WTC11 (cell line): ENCODE data around the gene ZNF80. TPM values are rescaled to one million over a fixed set of nuclear protein-coding genes. Genes with fewer than 3 reads are reported as not detected.

Experiments used
- ATAC-seq: fragments of 200-7000 bp; cut with Tn5 transposase; 2 replicates; pipeline ENCODE4 v1.10.0; 2021; ENCODE audit warnings: mild to moderate bottlenecking, moderate library complexity
- CTCF ChIA-PET: fragments of 300-600 bp; sonication (Branson Sonifier 250); formaldehyde crosslinking; loops from one replicate; lab custom pipeline; 2021; ENCODE audit warnings: antibody characterized with exemption; lab: Charles Lee
- POLR2A ChIA-PET: fragments of 350-600 bp; sonication (Branson Sonifier 250); formaldehyde crosslinking; loops from one replicate; lab custom pipeline; 2021; ENCODE audit warnings: antibody characterized with exemption; lab: Charles Lee
- DNase-seq: peaks from one replicate; pipeline ENCODE4 v3.0.0; 2021; ENCODE audit warnings: low spot score
- H3K27ac Mint-ChIP-seq: 2 replicates; pipeline ENCODE4 v1.8.0; 2021; ENCODE audit warnings: mixed read lengths
- H3K27me3 Mint-ChIP-seq: 2 replicates; pipeline ENCODE4 v1.8.0; 2021; ENCODE audit warnings: low read depth, mild to moderate bottlenecking, moderate library complexity, mixed read lengths
- H3K36me3 Mint-ChIP-seq: 2 replicates; pipeline ENCODE4 v1.8.0; 2021; ENCODE audit warnings: mixed read lengths
- H3K4me1 Mint-ChIP-seq: 2 replicates; pipeline ENCODE4 v1.8.0; 2022; ENCODE audit warnings: mixed read lengths
- H3K4me3 Mint-ChIP-seq: 2 replicates; pipeline ENCODE4 v1.8.0; 2021; ENCODE audit warnings: mild to moderate bottlenecking, moderate library complexity, mixed read lengths
- H3K9me3 Mint-ChIP-seq: 2 replicates; pipeline ENCODE4 v1.8.0; 2021; ENCODE audit warnings: mixed read lengths
- ATF6 ChIP-seq: sonication (generic); formaldehyde crosslinking; IDR thresholded peaks from 2 replicates; pipeline ENCODE4 v1.8.1; 2023; ENCODE audit warnings: mild to moderate bottlenecking, missing genetic modification reagents
- E2F5 ChIP-seq: sonication (generic); formaldehyde crosslinking; IDR thresholded peaks from 2 replicates; pipeline ENCODE4 v1.8.1; 2022; ENCODE audit warnings: mild to moderate bottlenecking, moderate library complexity, missing genetic modification reagents
- EMX1 ChIP-seq: fragments of 250-450 bp; sonication (Bioruptor Pico); IDR thresholded peaks from 2 replicates; pipeline ENCODE4 v1.8.0; 2021; ENCODE audit warnings: mild to moderate bottlenecking
- ESRRA ChIP-seq: sonication (generic); formaldehyde crosslinking; IDR thresholded peaks from 2 replicates; pipeline ENCODE4 v1.8.1; 2022; ENCODE audit warnings: mild to moderate bottlenecking, missing genetic modification reagents, borderline replicate concordance
- FOXJ3 ChIP-seq: sonication (generic); formaldehyde crosslinking; IDR thresholded peaks from 2 replicates; pipeline ENCODE4 v1.9.0; 2021; ENCODE audit warnings: missing genetic modification reagents, mild to moderate bottlenecking, borderline replicate concordance
- FOXK1 ChIP-seq: sonication (generic); formaldehyde crosslinking; IDR thresholded peaks from 2 replicates; pipeline ENCODE4 v1.8.0; 2022; ENCODE audit warnings: mild to moderate bottlenecking, moderate library complexity, missing genetic modification reagents
- FOXP1 ChIP-seq: sonication (generic); formaldehyde crosslinking; IDR thresholded peaks from 2 replicates; pipeline ENCODE4 v1.8.0; 2022; ENCODE audit warnings: missing genetic modification reagents, mild to moderate bottlenecking, moderate library complexity, borderline replicate concordance
- GRHL2 ChIP-seq: fragments of 250-450 bp; sonication (Bioruptor Pico); IDR thresholded peaks from 2 replicates; pipeline ENCODE4 v1.8.0; 2022; ENCODE audit warnings: mild to moderate bottlenecking, moderate library complexity; ENCODE audit not compliant: insufficient replicate concordance, severe bottlenecking
- GTF2I ChIP-seq: fragments of 250-450 bp; sonication (Bioruptor Pico); conservative IDR thresholded peaks from 2 replicates; pipeline ENCODE4 v1.4.0; 2021; ENCODE audit warnings: mild to moderate bottlenecking
- KAT7 ChIP-seq: sonication (generic); formaldehyde crosslinking; IDR thresholded peaks from 2 replicates; pipeline ENCODE4 v1.8.1; 2023; ENCODE audit warnings: missing genetic modification reagents, mild to moderate bottlenecking, borderline replicate concordance
- NR2C2 ChIP-seq: sonication (generic); formaldehyde crosslinking; IDR thresholded peaks from 2 replicates; pipeline ENCODE4 v1.8.0; 2022; ENCODE audit warnings: mild to moderate bottlenecking, missing genetic modification reagents
- PRRX2 ChIP-seq: fragments of 250-450 bp; sonication (Bioruptor Pico); IDR thresholded peaks from 2 replicates; pipeline ENCODE4 v1.8.0; 2021; ENCODE audit warnings: mild to moderate bottlenecking
- SMAD4 ChIP-seq: sonication (generic); formaldehyde crosslinking; IDR thresholded peaks from 2 replicates; pipeline ENCODE4 v1.8.0; 2022; ENCODE audit warnings: mild to moderate bottlenecking, missing genetic modification reagents
- ZNF423 ChIP-seq: fragments of 250-450 bp; sonication (Bioruptor Pico); IDR thresholded peaks from 2 replicates; pipeline ENCODE4 v2.1.2; 2022; ENCODE audit warnings: mild to moderate bottlenecking, moderate library complexity
- total RNA-seq: library from RNA; stranded (reverse); gene quantifications from 3 replicates; pipeline ENCODE4 v1.2.3, GENCODE V29; 2021
- TF ChIP-seq, protein P1 (sequence below): fragments of 250-450 bp; sonication (Bioruptor Pico); IDR thresholded peaks from 2 replicates; pipeline ENCODE4 v1.9.0; 2021; ENCODE audit warnings: mild to moderate bottlenecking
- TF ChIP-seq, protein P2 (sequence below): sonication (generic); formaldehyde crosslinking; conservative IDR thresholded peaks from 2 replicates; pipeline ENCODE4 v1.8.1; 2023; ENCODE audit warnings: mild to moderate bottlenecking, low read depth, missing genetic modification reagents, moderate library complexity
- TF ChIP-seq, protein P3 (sequence below): sonication (generic); formaldehyde crosslinking; IDR thresholded peaks from 2 replicates; pipeline ENCODE4 v1.8.0; 2022; ENCODE audit warnings: mild to moderate bottlenecking, missing genetic modification reagents
- TF ChIP-seq, protein P4 (sequence below): sonication (generic); formaldehyde crosslinking; IDR thresholded peaks from 2 replicates; pipeline ENCODE4 v1.8.1; 2022; ENCODE audit warnings: missing genetic modification reagents, borderline replicate concordance
- TF ChIP-seq, protein P5 (sequence below): sonication (generic); formaldehyde crosslinking; IDR thresholded peaks from 2 replicates; pipeline ENCODE4 v1.8.1; 2023; ENCODE audit warnings: mild to moderate bottlenecking, missing genetic modification reagents
- TF ChIP-seq, protein P6 (sequence below): fragments of 250-450 bp; sonication (Bioruptor Pico); IDR thresholded peaks from 2 replicates; pipeline ENCODE4 v1.9.0; 2021; ENCODE audit warnings: mild to moderate bottlenecking

The ZNF80 gene
- total RNA-seq, 1 experiment from 2014 or later, result not detected

DNA sequence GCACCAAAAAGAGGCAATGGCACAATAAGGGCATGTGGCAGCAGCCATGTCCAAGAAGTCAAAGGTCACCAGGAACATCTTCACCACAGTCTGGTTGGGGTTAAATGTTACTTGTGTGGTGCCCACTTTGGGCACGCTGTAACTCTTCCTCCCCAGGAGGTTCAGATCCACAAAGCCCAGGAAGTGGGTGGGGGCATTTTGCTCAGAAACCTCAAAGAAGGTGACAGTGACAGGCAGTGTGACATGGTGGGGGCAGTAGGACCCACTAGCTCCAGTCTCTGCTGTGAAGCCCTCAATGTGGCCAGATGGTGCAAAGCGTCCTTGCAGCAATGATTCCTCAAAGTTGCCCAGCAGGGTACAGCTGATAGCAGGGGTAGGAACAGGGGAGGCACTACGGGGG lies 5.8 kb downstream of the ZNF80 start:
- ChIA-PET POLR2A (no interaction called here), CTCF (no interaction called here)
- H3K36me3 Mint-ChIP-seq, result no peaks in the 10 kb centered on the region
- no peak for ATAC-seq
- H3K4me3 Mint-ChIP-seq, result no peak overlapping the region
- H3K27me3 Mint-ChIP-seq, result peaks cover 5% of the 10 kb centered on the region
- no peak overlapping the region for H3K27ac Mint-ChIP-seq
- no peak for DNase-seq
- peaks cover under 1% of the 10 kb centered on the region; the same call in 1 of the 2 replicates for H3K9me3 Mint-ChIP-seq
- peaks cover 9% of the 10 kb centered on the region for H3K4me1 Mint-ChIP-seq
- TF ChIP-seq, protein P1, sequence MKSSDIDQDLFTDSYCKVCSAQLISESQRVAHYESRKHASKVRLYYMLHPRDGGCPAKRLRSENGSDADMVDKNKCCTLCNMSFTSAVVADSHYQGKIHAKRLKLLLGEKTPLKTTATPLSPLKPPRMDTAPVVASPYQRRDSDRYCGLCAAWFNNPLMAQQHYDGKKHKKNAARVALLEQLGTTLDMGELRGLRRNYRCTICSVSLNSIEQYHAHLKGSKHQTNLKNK (CRISPR knock-in tag), result no peak
- no peak for TF ChIP-seq E2F5 (CRISPR knock-in tag)
- TF ChIP-seq PRRX2, result no peak
- TF ChIP-seq SMAD4 (CRISPR knock-in tag), result no peak
- TF ChIP-seq, protein P2, sequence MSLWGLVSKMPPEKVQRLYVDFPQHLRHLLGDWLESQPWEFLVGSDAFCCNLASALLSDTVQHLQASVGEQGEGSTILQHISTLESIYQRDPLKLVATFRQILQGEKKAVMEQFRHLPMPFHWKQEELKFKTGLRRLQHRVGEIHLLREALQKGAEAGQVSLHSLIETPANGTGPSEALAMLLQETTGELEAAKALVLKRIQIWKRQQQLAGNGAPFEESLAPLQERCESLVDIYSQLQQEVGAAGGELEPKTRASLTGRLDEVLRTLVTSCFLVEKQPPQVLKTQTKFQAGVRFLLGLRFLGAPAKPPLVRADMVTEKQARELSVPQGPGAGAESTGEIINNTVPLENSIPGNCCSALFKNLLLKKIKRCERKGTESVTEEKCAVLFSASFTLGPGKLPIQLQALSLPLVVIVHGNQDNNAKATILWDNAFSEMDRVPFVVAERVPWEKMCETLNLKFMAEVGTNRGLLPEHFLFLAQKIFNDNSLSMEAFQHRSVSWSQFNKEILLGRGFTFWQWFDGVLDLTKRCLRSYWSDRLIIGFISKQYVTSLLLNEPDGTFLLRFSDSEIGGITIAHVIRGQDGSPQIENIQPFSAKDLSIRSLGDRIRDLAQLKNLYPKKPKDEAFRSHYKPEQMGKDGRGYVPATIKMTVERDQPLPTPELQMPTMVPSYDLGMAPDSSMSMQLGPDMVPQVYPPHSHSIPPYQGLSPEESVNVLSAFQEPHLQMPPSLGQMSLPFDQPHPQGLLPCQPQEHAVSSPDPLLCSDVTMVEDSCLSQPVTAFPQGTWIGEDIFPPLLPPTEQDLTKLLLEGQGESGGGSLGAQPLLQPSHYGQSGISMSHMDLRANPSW (CRISPR knock-in tag), result no peak
- TF ChIP-seq FOXK1 (CRISPR knock-in tag), result no peak
- TF ChIP-seq, protein P3, sequence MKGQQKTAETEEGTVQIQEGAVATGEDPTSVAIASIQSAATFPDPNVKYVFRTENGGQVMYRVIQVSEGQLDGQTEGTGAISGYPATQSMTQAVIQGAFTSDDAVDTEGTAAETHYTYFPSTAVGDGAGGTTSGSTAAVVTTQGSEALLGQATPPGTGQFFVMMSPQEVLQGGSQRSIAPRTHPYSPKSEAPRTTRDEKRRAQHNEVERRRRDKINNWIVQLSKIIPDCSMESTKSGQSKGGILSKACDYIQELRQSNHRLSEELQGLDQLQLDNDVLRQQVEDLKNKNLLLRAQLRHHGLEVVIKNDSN (CRISPR knock-in tag), result no peak
- TF ChIP-seq, protein P4, sequence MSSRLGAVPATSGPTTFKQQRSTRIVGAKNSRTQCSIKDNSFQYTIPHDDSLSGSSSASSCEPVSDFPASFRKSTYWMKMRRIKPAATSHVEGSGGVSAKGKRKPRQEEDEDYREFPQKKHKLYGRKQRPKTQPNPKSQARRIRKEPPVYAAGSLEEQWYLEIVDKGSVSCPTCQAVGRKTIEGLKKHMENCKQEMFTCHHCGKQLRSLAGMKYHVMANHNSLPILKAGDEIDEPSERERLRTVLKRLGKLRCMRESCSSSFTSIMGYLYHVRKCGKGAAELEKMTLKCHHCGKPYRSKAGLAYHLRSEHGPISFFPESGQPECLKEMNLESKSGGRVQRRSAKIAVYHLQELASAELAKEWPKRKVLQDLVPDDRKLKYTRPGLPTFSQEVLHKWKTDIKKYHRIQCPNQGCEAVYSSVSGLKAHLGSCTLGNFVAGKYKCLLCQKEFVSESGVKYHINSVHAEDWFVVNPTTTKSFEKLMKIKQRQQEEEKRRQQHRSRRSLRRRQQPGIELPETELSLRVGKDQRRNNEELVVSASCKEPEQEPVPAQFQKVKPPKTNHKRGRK, result no peak
- no peak for TF ChIP-seq GTF2I
- no peak for TF ChIP-seq EMX1 (CRISPR knock-in tag)
- no peak for TF ChIP-seq FOXJ3 (CRISPR knock-in tag)
- TF ChIP-seq NR2C2 (CRISPR knock-in tag), result no peak
- TF ChIP-seq, protein P5, sequence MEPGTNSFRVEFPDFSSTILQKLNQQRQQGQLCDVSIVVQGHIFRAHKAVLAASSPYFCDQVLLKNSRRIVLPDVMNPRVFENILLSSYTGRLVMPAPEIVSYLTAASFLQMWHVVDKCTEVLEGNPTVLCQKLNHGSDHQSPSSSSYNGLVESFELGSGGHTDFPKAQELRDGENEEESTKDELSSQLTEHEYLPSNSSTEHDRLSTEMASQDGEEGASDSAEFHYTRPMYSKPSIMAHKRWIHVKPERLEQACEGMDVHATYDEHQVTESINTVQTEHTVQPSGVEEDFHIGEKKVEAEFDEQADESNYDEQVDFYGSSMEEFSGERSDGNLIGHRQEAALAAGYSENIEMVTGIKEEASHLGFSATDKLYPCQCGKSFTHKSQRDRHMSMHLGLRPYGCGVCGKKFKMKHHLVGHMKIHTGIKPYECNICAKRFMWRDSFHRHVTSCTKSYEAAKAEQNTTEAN (CRISPR knock-in tag), result no peak

DNA sequence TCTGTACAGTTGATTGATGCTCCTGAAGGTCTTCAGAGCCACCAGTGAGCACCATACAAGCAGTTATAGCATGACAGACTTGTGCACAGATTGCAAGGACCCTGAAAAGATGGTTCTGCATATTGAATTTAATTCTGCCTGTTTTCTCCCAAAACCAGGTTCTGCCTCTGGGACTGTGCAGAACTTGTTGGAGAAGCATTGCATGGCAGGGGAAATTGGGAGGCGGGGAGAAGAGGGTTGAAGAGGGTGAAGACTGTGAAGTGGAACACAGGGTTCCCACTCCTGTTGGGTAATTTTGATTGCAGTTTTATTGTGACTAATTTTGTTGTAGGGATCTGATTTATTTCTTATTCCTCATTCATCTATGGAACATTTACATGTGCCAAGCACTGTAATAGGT lies 10.3 kb downstream of the ZNF80 start:
- Mint-ChIP-seq H3K36me3 (peaks cover 23% of the 10 kb centered on the region), H3K27ac (no peak overlapping the region), H3K4me3 (no peak overlapping the region), H3K27me3 (peaks cover 6% of the 10 kb centered on the region; the same call in 1 of the 2 replicates), H3K9me3 (peaks cover 28% of the 10 kb centered on the region), H3K4me1 (peaks cover 9% of the 10 kb centered on the region)
- no peak for DNase-seq
- ChIA-PET POLR2A (interaction anchor here (0.7 kb wide), 1 partner anchor 9 kb away, joined by 3 read pairs; no protein-coding TSS in a partner anchor), CTCF (interaction anchor here (1.1 kb wide), 1 partner anchor 72 kb away, joined by 3 read pairs; no protein-coding TSS in a partner anchor)
- no peak for ATAC-seq
- TF ChIP-seq, protein P6, sequence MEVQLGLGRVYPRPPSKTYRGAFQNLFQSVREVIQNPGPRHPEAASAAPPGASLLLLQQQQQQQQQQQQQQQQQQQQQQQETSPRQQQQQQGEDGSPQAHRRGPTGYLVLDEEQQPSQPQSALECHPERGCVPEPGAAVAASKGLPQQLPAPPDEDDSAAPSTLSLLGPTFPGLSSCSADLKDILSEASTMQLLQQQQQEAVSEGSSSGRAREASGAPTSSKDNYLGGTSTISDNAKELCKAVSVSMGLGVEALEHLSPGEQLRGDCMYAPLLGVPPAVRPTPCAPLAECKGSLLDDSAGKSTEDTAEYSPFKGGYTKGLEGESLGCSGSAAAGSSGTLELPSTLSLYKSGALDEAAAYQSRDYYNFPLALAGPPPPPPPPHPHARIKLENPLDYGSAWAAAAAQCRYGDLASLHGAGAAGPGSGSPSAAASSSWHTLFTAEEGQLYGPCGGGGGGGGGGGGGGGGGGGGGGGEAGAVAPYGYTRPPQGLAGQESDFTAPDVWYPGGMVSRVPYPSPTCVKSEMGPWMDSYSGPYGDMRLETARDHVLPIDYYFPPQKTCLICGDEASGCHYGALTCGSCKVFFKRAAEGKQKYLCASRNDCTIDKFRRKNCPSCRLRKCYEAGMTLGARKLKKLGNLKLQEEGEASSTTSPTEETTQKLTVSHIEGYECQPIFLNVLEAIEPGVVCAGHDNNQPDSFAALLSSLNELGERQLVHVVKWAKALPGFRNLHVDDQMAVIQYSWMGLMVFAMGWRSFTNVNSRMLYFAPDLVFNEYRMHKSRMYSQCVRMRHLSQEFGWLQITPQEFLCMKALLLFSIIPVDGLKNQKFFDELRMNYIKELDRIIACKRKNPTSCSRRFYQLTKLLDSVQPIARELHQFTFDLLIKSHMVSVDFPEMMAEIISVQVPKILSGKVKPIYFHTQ (CRISPR knock-in tag), result no peak
- TF ChIP-seq GTF2I, result no peak
- no peak for TF ChIP-seq GRHL2
- no peak for TF ChIP-seq ATF6 (CRISPR knock-in tag)
- TF ChIP-seq FOXP1 (CRISPR knock-in tag), result no peak
- TF ChIP-seq ZNF423, result no peak
- TF ChIP-seq EMX1 (CRISPR knock-in tag), result no peak
- TF ChIP-seq FOXJ3 (CRISPR knock-in tag), result no peak
- no peak for TF ChIP-seq ESRRA (CRISPR knock-in tag)
- TF ChIP-seq KAT7 (CRISPR knock-in tag), result no peak
